GM18858 (cell line): ENCODE measurements around the gene AQP3.
"Not testable (repeated sequence)": the region's sequence is repeated elsewhere in the genome, so short reads cannot be mapped to it uniquely, and the experiment has no call there.

Experiments
- ATAC-seq: cut with Tn5 transposase; IDR thresholded peaks from one replicate; pipeline ENCODE4 v1.9.1; 2021; ENCODE audit not compliant: unreplicated experiment

AQP3 gene

GRCh38 chr9:33446946-33447798 is at the start of gene AQP3:
Gene AQP3 (minus strand): TSS chr9:33447593. CDS start chr9:33447530, 63 bp downstream.
- ATAC-seq, result no peak

GRCh38 chr9:33493819-33494218 is 46.4 kb upstream of the AQP3 start:
- not testable (repeated sequence) for ATAC-seq

GRCh38 chr9:33489066-33489465 is 41.7 kb upstream of the AQP3 start:
- ATAC-seq, result no peak

GRCh38 chr9:33485312-33485711 is 37.9 kb upstream of the AQP3 start:
- ATAC-seq, result not testable (repeated sequence)

GRCh38 chr9:33480976-33481375 is 33.6 kb upstream of the AQP3 start:
- ATAC-seq, result no peak

GRCh38 chr9:33480106-33480505 is 32.7 kb upstream of the AQP3 start:
- ATAC-seq, result no peak

- no peak for ATAC-seq
These were observed 29.1 kb upstream of the AQP3 start for GRCh38 chr9:33476503-33476902.

GRCh38 chr9:33475357-33475756 is 28.0 kb upstream of the AQP3 start:
- no peak for ATAC-seq

GRCh38 chr9:33473643-33474352 is 26.4 kb upstream of the AQP3 start, which contains the start of gene NOL6:
Gene NOL6 (minus strand): TSS chr9:33473924. CDS start chr9:33473842, 82 bp downstream.
- peak; percentile 92 for ATAC-seq

- no peak for ATAC-seq
These were observed 25.7 kb upstream of the AQP3 start for GRCh38 chr9:33472881-33473615.

GRCh38 chr9:33472171-33472880 is 24.9 kb upstream of the AQP3 start:
- no peak for ATAC-seq

- ATAC-seq, result no peak
These were observed 24.0 kb upstream of the AQP3 start for GRCh38 chr9:33471361-33471760.

GRCh38 chr9:33469891-33470290 is 22.5 kb upstream of the AQP3 start:
- ATAC-seq, result no peak

GRCh38 chr9:33468797-33469621 is 21.6 kb upstream of the AQP3 start:
- no peak for ATAC-seq

GRCh38 chr9:33468215-33468730 is 20.9 kb upstream of the AQP3 start:
- no peak for ATAC-seq

GRCh38 chr9:33467526-33467925 is 20.1 kb upstream of the AQP3 start:
- ATAC-seq, result no peak

GRCh38 chr9:33466565-33467495 is 19.4 kb upstream of the AQP3 start:
- no peak for ATAC-seq
